Neural cell (in vitro differentiated cells): ENCODE measurements around the gene PLEKHD1. TPM values are rescaled to one million over a fixed set of nuclear protein-coding genes. Genes with fewer than 3 reads are reported as not detected.

Experiments
- H2AFZ ChIP-seq: fragments of 200-600, 300-800 bp; sonication (generic), shearing (Covaris generic); 2 replicates; pipeline ENCODE4 v1.6.0; 2014; ENCODE audit warnings: low read depth, mild to moderate bottlenecking, antibody characterized with exemption, low read length, moderate library complexity
- H3F3A ChIP-seq: fragments of 200-600 bp; shearing (Covaris generic); 2 replicates; pipeline ENCODE4 v1.6.1; 2016; ENCODE audit warnings: mild to moderate bottlenecking, moderate library complexity, mixed read lengths, antibody characterized with exemption, low read length; ENCODE audit not compliant: insufficient read depth, poor library complexity, severe bottlenecking
- H3K27ac ChIP-seq: fragments of 200-600, 300-800 bp; sonication (generic), shearing (Covaris generic); 2 replicates; pipeline ENCODE4 v1.5.1; 2014; ENCODE audit warnings: mild to moderate bottlenecking, low read length, moderate library complexity
- H3K27me3 ChIP-seq: fragments of 300-800, 200-600 bp; sonication (generic), shearing (Covaris generic); 2 replicates; pipeline ENCODE4 v1.6.0; 2014; ENCODE audit warnings: mild to moderate bottlenecking, low read depth, low read length, moderate library complexity; ENCODE audit not compliant: insufficient read depth
- H3K36me3 ChIP-seq: fragments of 300-800, 200-600 bp; sonication (generic), shearing (Covaris generic); 2 replicates; pipeline ENCODE4 v1.5.1; 2014; ENCODE audit warnings: mild to moderate bottlenecking, antibody characterized with exemption, low read length, moderate library complexity; ENCODE audit not compliant: insufficient read depth
- H3K4me2 ChIP-seq: fragments of 300-800, 200-600 bp; sonication (generic), shearing (Covaris generic); 2 replicates; pipeline ENCODE4 v1.6.0; 2014; ENCODE audit warnings: mild to moderate bottlenecking, low read length
- H3K4me3 ChIP-seq: fragments of 300-800, 200-600 bp; sonication (generic), shearing (Covaris generic); 2 replicates; pipeline ENCODE4 v1.5.1; 2014; ENCODE audit warnings: mild to moderate bottlenecking, low read length, moderate library complexity
- H3K79me2 ChIP-seq: fragments of 200-600 bp; shearing (Covaris generic); replicated peaks from 2 replicates; pipeline ENCODE4 v1.6.0; 2014; ENCODE audit warnings: mild to moderate bottlenecking, low read length, moderate library complexity; ENCODE audit not compliant: insufficient read depth
- H3K9ac ChIP-seq: fragments of 300-800, 200-600 bp; sonication (generic), shearing (Covaris generic); 2 replicates; pipeline ENCODE4 v1.6.1; 2016; ENCODE audit warnings: mild to moderate bottlenecking, low read length, mixed read lengths
- H3K9me2 ChIP-seq: fragments of 200-600 bp; shearing (Covaris generic); 2 replicates; pipeline ENCODE4 v1.6.1; 2016; ENCODE audit warnings: mild to moderate bottlenecking, low read length, mixed read lengths; ENCODE audit not compliant: insufficient read depth
- H3K9me3 ChIP-seq: fragments of 200-600, 300-800 bp; sonication (generic), shearing (Covaris generic); 2 replicates; pipeline ENCODE4 v1.6.1; 2016; ENCODE audit warnings: mild to moderate bottlenecking, mixed run types, low read length, moderate library complexity, mixed read lengths
- H4K20me1 ChIP-seq: fragments of 200-600 bp; shearing (Covaris generic); 2 replicates; pipeline ENCODE4 v1.6.1; 2016; ENCODE audit warnings: mild to moderate bottlenecking, mixed run types; ENCODE audit not compliant: insufficient read depth
- CTCF ChIP-seq: fragments of 450-650 bp; IDR thresholded peaks from 2 replicates; pipeline ENCODE4 v1.5.1; 2014; ENCODE audit warnings: antibody characterized with exemption, mild to moderate bottlenecking, moderate library complexity; ENCODE audit not compliant: poor library complexity, severe bottlenecking
- EP300 ChIP-seq: fragments of 450-650 bp; conservative IDR thresholded peaks from 2 replicates; pipeline ENCODE4 v1.6.1; 2014; ENCODE audit warnings: antibody characterized with exemption, mild to moderate bottlenecking, moderate library complexity; ENCODE audit not compliant: poor library complexity, severe bottlenecking
- EZH2 ChIP-seq: fragments of 200-600, 300-800 bp; shearing (Covaris generic), sonication (generic); IDR thresholded peaks from 2 replicates; pipeline ENCODE4 v1.6.1; 2014; ENCODE audit warnings: antibody characterized with exemption, low read length, borderline replicate concordance, mild to moderate bottlenecking; ENCODE audit not compliant: insufficient read depth, poor library complexity, severe bottlenecking
- MXI1 ChIP-seq: fragments of 450-650 bp; conservative IDR thresholded peaks from 2 replicates; pipeline ENCODE4 v1.6.1; 2014; ENCODE audit warnings: antibody characterized with exemption, mild to moderate bottlenecking; ENCODE audit not compliant: poor library complexity, severe bottlenecking
- POLR2AphosphoS5 ChIP-seq: IDR thresholded peaks from 2 replicates; pipeline ENCODE4 v1.6.1; 2012
- RAD21 ChIP-seq: fragments of 450-650 bp; conservative IDR thresholded peaks from 2 replicates; pipeline ENCODE4 v1.6.1; 2014; ENCODE audit warnings: antibody characterized with exemption, mild to moderate bottlenecking, moderate library complexity
- SMC3 ChIP-seq: fragments of 450-650 bp; conservative IDR thresholded peaks from 2 replicates; pipeline ENCODE4 v1.6.1; 2014; ENCODE audit warnings: antibody characterized with exemption, mild to moderate bottlenecking, moderate library complexity; ENCODE audit not compliant: poor library complexity
- TAF1 ChIP-seq: IDR thresholded peaks from 2 replicates; pipeline ENCODE4 v1.6.1; 2012; ENCODE audit warnings: low read depth
- polyA minus RNA-seq: library from RNA; depleted of rRNA, polyadenylated mRNA; stranded (reverse); fragments of >200 nt; gene quantifications from 2 replicates; pipeline ENCODE4 v1.2.3, GENCODE V29; 2014
- polyA plus RNA-seq: library from polyadenylated mRNA; depleted of rRNA; stranded (reverse); fragments of >200 nt; gene quantifications from 2 replicates; pipeline ENCODE4 v1.2.3, GENCODE V29; 2014
- TF ChIP-seq, protein P1 (sequence below): IDR thresholded peaks from 2 replicates; pipeline ENCODE4 v1.6.1; 2012; ENCODE audit warnings: borderline replicate concordance

The PLEKHD1 gene
- 0.52 TPM in 1 of 2 replicates, not detected in the other for polyA plus RNA-seq
- 0.24 and 0.35 TPM in 2 replicates for polyA minus RNA-seq

DNA sequence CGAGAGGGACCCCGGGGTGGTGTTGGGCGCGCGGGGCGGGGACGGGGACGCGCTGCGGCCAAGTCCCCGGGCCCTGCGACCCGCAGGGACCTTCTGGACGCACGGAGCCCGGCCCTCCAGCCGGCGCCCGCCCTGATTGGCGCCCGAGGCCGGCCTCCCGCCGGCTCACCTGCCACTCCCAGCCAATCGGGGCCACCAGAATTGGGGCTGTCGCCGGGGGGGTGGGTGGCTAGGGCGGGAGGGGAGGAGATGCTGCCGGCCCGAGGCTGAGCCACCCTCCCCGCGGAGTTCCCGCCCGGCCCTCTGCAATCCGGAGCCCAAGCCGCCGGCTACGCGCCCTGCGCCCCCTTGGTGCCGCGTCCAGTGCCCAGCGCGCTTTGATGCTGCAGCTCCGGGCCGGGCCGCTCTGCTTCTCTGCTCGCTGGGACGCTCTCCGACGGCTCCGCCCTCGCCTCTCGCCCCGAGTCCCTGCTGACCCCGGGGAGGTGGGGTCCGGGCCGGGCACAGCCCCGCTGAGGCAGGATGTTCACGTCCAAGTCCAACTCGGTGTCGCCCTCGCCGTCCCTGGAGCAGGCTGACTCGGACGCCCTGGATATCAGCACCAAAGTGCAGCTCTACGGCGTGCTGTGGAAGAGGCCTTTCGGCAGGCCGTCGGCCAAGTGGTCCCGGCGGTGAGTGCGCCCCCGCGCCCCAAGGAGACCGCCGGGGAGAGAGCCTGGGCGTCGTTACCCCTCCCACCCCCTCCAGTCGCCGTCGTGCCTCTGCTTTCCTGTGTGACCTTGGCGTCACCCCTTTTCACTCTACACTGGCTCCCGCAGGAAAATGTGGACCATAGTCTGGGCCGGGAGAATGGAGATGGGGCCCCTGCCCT lies at the start of gene PLEKHD1:
TSS of gene PLEKHD1 (plus strand) at position 285 of the 871 bp plus-strand sequence. CDS start at position 523, 238 bp downstream.
- H3K36me3 ChIP-seq: no peaks in the 10 kb centered on the region
- TF ChIP-seq, protein P1, sequence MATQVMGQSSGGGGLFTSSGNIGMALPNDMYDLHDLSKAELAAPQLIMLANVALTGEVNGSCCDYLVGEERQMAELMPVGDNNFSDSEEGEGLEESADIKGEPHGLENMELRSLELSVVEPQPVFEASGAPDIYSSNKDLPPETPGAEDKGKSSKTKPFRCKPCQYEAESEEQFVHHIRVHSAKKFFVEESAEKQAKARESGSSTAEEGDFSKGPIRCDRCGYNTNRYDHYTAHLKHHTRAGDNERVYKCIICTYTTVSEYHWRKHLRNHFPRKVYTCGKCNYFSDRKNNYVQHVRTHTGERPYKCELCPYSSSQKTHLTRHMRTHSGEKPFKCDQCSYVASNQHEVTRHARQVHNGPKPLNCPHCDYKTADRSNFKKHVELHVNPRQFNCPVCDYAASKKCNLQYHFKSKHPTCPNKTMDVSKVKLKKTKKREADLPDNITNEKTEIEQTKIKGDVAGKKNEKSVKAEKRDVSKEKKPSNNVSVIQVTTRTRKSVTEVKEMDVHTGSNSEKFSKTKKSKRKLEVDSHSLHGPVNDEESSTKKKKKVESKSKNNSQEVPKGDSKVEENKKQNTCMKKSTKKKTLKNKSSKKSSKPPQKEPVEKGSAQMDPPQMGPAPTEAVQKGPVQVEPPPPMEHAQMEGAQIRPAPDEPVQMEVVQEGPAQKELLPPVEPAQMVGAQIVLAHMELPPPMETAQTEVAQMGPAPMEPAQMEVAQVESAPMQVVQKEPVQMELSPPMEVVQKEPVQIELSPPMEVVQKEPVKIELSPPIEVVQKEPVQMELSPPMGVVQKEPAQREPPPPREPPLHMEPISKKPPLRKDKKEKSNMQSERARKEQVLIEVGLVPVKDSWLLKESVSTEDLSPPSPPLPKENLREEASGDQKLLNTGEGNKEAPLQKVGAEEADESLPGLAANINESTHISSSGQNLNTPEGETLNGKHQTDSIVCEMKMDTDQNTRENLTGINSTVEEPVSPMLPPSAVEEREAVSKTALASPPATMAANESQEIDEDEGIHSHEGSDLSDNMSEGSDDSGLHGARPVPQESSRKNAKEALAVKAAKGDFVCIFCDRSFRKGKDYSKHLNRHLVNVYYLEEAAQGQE: no peak
- TF ChIP-seq SMC3 (no peak), TAF1 (no peak), RAD21 (no peak), EP300 (no peak), CTCF (no peak), POLR2AphosphoS5 (no peak), EZH2 (no peak), MXI1 (no peak)
- H3K4me3 ChIP-seq: peak within 1 kb of the TSS; percentile 70
- no peaks in the 10 kb centered on the region for H3K9me3 ChIP-seq
- no peaks in the 10 kb centered on the region for H3K9me2 ChIP-seq
- H3K9ac ChIP-seq: peak within 1 kb of the TSS; percentile 17
- H3K4me2 ChIP-seq: peak within 1 kb of the TSS; percentile 77
- H4K20me1 ChIP-seq: no peaks in the 10 kb centered on the region
- peak within 1 kb of the TSS; percentile 24 for H2AFZ ChIP-seq
- no peaks in the 10 kb centered on the region for H3F3A ChIP-seq
- no peak within 1 kb of the TSS for H3K27ac ChIP-seq
- H3K79me2 ChIP-seq: no peaks in the 10 kb centered on the region
- H3K27me3 ChIP-seq: peaks cover 53% of the 10 kb centered on the region

GRCh38 chr14:69439521-69440270 lies 44.8 kb upstream of the PLEKHD1 start:
- TF ChIP-seq CTCF (no peak), TAF1 (no peak), EZH2 (no peak), EP300 (no peak)
- TF ChIP-seq, protein P1: no peak
- H4K20me1 ChIP-seq: no peaks in the 10 kb centered on the region

More at GRCh38 chr14:69439521-69440270, 44.8 kb upstream of the PLEKHD1 start:
- no peak overlapping the region for H3K4me2 ChIP-seq
- H3K79me2 ChIP-seq: peaks cover 6% of the 10 kb centered on the region
- H3K27me3 ChIP-seq: no peaks in the 10 kb centered on the region
- H3K9ac ChIP-seq: no peak overlapping the region
- H3K4me3 ChIP-seq: no peak overlapping the region
- no peak overlapping the region for H2AFZ ChIP-seq
- H3K9me3 ChIP-seq: no peaks in the 10 kb centered on the region
- no peaks in the 10 kb centered on the region for H3K36me3 ChIP-seq
- H3F3A ChIP-seq: no peaks in the 10 kb centered on the region
- H3K27ac ChIP-seq: no peak overlapping the region
- H3K9me2 ChIP-seq: no peaks in the 10 kb centered on the region
